Gastrocnemius medialis (tissue), 4 donors: Measurements from ENCODE around the gene ESR1. TPM values are rescaled to one million over a fixed set of nuclear protein-coding genes. Genes with fewer than 3 reads are reported as not detected.

Experiments used
- ATAC-seq, 2 donors: fragments of 150-250 bp; one replicate each; pipeline ENCODE4 v1.9.1; 2016
- DNase-seq, 2 donors: peaks; one replicate each; pipeline ENCODE4 v3.0.0-alpha.2; 2019
- H3K27ac ChIP-seq, 4 donors: fragments of 200-600 bp; sonication (generic); 1 replicate in 1 of 4; 2 replicates in 3 of 4; pipeline ENCODE4 v1.5.1; 2016 to 2018; ENCODE audit warnings: mild to moderate bottlenecking in 2 of 4, moderate library complexity in 1 of 4
- H3K27me3 ChIP-seq, 3 donors: fragments of 200-600 bp; sonication (generic) in 2 of 3; 1 replicate in 1 of 3; 2 replicates in 2 of 3; pipeline versions ENCODE4 v1.5.1 to v1.6.0; 2016 to 2019; ENCODE audit warnings: mild to moderate bottlenecking in 1 of 3, moderate library complexity in 1 of 3
- H3K36me3 ChIP-seq, 2 donors: fragments of 200-600 bp; sonication (generic) in 1 of 2; one replicate each; pipeline ENCODE4 v1.5.1; 2017 to 2018
- H3K4me1 ChIP-seq, 2 donors: fragments of 200-600 bp; sonication (generic) in 1 of 2; one replicate each; pipeline ENCODE4 v1.5.1; 2016 to 2017; ENCODE audit warnings: mild to moderate bottlenecking in 2 of 2
- H3K4me3 ChIP-seq, 4 donors: fragments of 200-600 bp; sonication (generic) in 3 of 4; 1 replicate in 1 of 4; 2 replicates in 3 of 4; pipeline ENCODE4 v1.5.1; 2016 to 2019; ENCODE audit warnings: mild to moderate bottlenecking in 2 of 4
- H3K9me3 ChIP-seq, 3 donors: fragments of 200-600 bp; sonication (generic) in 2 of 3; 1 replicate in 1 of 3; 2 replicates in 2 of 3; pipeline ENCODE4 v1.5.1; 2016 to 2019
- CTCF ChIP-seq, 5 experiments: fragments of 450-650 bp in 3 of 5; fragments of 200-600 bp in 2 of 5; sonication (generic) in 2 of 5; IDR thresholded peaks in 4 of 5; conservative IDR thresholded peaks in 1 of 5; 1 replicate in 4 of 5; 2 replicates in 1 of 5; pipeline ENCODE4 v1.5.1; 2016 to 2019; ENCODE audit warnings: antibody characterized with exemption in 5 of 5, mild to moderate bottlenecking in 3 of 5, moderate library complexity in 3 of 5
- POLR2A ChIP-seq, 2 donors: fragments of 450-650 bp; IDR thresholded peaks; one replicate each; pipeline ENCODE4 v1.6.1; 2017; ENCODE audit warnings: antibody characterized with exemption in 2 of 2, mild to moderate bottlenecking in 2 of 2, moderate library complexity in 2 of 2
- in situ Hi-C, 4 donors: fragments of 200-750 bp; cut with MboI; loops; one replicate each; pipeline versions ENCODE4 v1.15.0 to v1.8.0; 2017; ENCODE audit warnings: low sequenced_read_pairs in 4 of 4
- intact Hi-C: fragments of 100-400 bp; cut with DNase I; formaldehyde crosslinking; loops from one replicate; pipeline ENCODE4 v1.15.1; 2023; ENCODE audit warnings: low total_unique reads
- total RNA-seq, 4 donors: library from RNA; depleted of rRNA; stranded (reverse); fragments of >200 nt; gene quantifications; one replicate each; pipeline versions ENCODE4 v1.1.0 to v1.2.3, GENCODE V29; 2016

Gene ESR1
- total RNA-seq, 4 donors from 2014 or later, result 0.61 to 1.1 (median 1.1) TPM

- H3K4me3 ChIP-seq, result peak overlapping the region; percentile 34 to 48 (median 41)
- TF ChIP-seq CTCF (IDR thresholded peaks at IDR 0.05 in 4 of 5, conservative IDR thresholded peaks at IDR 0.05 in 1 of 5), result no peak
- peak; percentile 23 to 51 for TF ChIP-seq POLR2A (IDR thresholded peaks at IDR 0.05)
- H3K9me3 ChIP-seq, result no peaks in the 10 kb centered on the region
- no peaks in the 10 kb centered on the region for H3K27me3 ChIP-seq
- peak overlapping the region; percentile 88 to 95 (median 92) for H3K27ac ChIP-seq
- DNase-seq, result peak; percentile 61 to 64
- intact Hi-C loops (loop anchor here (5.0 kb wide), 1 partner anchor 94 kb away; no protein-coding TSS in a partner anchor), in situ Hi-C loops (no loop called here)
- peak; percentile 85 to 87 for ATAC-seq
- H3K4me1 ChIP-seq, result peaks cover 30 to 49% of the 10 kb centered on the region in 2 donors
- H3K36me3 ChIP-seq, result no peaks in the 10 kb centered on the region
Observed at GRCh38 chr6:152167641-152168603, 360.4 kb downstream of the ESR1 start.

GRCh38 chr6:152170313-152170701 lies 362.8 kb downstream of the ESR1 start:
- ATAC-seq (no peak), DNase-seq (no peak)
- peaks cover 40 to 61% of the 10 kb centered on the region in 2 donors for H3K4me1 ChIP-seq
- TF ChIP-seq CTCF (IDR thresholded peaks at IDR 0.05 in 4 of 5, conservative IDR thresholded peaks at IDR 0.05 in 1 of 5), result no peak
- no peak for TF ChIP-seq POLR2A (IDR thresholded peaks at IDR 0.05)
- no peak overlapping the region for H3K4me3 ChIP-seq
- no peaks in the 10 kb centered on the region for H3K9me3 ChIP-seq
- H3K36me3 ChIP-seq, result no peaks in the 10 kb centered on the region
- in situ Hi-C loops (no loop called here), intact Hi-C loops (loop anchor here (5.0 kb wide), 1 partner anchor 363 kb away; the partner anchor contains the start of gene ESR1)
- peak overlapping the region; percentile 88 to 95 (median 92) for H3K27ac ChIP-seq
- no peaks in the 10 kb centered on the region for H3K27me3 ChIP-seq

DNA sequence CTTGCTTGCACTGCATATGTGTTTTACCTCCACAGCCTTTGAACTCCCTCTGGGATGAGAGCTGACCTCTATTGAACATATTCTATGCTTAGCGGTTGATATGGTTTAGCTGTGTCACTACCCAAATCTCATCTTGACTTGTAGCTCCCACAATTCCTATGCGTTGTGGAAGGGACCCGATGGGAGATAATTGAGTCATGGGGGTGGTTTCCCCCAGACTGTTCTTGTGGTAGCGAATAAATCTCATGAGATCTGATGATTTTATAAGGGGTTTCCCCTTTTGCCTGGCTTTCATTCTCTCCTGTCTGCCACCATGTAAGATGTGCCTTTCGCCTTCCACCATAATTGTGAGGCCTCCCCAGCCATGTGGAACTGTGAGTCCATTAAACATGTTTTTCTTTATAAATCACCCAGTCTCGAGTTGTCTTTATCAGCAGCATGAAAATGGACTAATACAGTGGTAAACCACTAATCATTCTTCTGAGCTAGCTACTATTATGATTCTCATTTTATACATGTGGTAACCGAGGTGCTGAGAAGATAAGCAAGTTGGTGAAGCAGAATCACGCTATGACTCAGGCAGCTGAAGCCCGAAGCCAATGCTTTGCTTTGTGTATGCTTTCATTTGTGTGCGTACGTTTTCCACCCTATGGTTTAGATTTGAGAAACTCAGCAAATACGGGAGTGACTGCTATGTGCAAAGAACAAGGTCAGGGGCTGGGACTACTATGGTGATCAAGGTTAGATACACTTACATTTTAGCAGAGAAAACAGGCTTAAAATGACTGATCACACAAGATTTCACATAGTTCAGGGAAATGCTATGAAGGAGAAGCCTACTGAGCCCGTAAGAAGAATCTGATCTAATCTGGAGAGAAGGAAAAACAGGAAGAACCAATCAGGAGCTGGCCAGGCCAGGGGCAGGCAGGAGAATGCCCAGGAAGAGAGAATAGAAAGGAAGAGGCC lies 363.5 kb downstream of the ESR1 start:
- in situ Hi-C loops (no loop called here), intact Hi-C loops (loop anchor here (5.0 kb wide), 1 partner anchor 364 kb away; the partner anchor contains the start of gene ESR1)
- Histone ChIP-seq H3K36me3 (no peaks in the 10 kb centered on the region), H3K4me3 (no peak overlapping the region), H3K4me1 (peaks cover 40 to 56% of the 10 kb centered on the region in 2 donors), H3K27ac (peak overlapping the region; percentile 88 to 95 (median 92)), H3K27me3 (no peaks in the 10 kb centered on the region), H3K9me3 (no peaks in the 10 kb centered on the region)
- ATAC-seq (no peak), DNase-seq (no peak)
- no peak for TF ChIP-seq POLR2A (IDR thresholded peaks at IDR 0.05)
- no peak for TF ChIP-seq CTCF (IDR thresholded peaks at IDR 0.05 in 4 of 5, conservative IDR thresholded peaks at IDR 0.05 in 1 of 5)

DNA sequence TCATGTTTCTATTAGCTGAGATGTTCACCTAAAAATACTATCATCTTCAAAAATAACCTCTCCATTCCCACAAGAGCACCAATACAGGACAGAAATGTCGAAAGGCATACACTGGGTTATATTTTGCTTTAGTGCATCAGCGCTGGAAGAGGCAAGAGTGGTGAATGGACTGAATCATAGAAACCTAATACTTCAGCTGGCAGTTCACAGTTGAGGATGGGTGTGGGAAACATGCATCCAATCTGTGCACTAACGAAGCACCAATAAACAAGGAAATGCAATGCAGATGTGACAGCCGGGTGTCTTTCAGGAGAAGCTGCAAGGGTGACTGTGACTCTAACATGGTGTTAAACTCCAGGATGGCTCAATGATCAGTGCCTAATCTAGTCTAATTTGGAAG lies 365.8 kb downstream of the ESR1 start:
- peak overlapping the region; percentile 88 to 95 (median 92) for H3K27ac ChIP-seq
- no peak overlapping the region for H3K4me3 ChIP-seq
- peaks cover 34 to 41% of the 10 kb centered on the region in 2 donors for H3K4me1 ChIP-seq
- no peaks in the 10 kb centered on the region for H3K27me3 ChIP-seq
- DNase-seq, result peak; percentile 37 to 56
- TF ChIP-seq CTCF (IDR thresholded peaks at IDR 0.05 in 4 of 5, conservative IDR thresholded peaks at IDR 0.05 in 1 of 5), result no peak
- no peak for TF ChIP-seq POLR2A (IDR thresholded peaks at IDR 0.05)
- intact Hi-C loops (loop anchor here (5.0 kb wide), 1 partner anchor 366 kb away; the partner anchor contains the start of gene ESR1), in situ Hi-C loops (no loop called here)
- no peaks in the 10 kb centered on the region for H3K9me3 ChIP-seq
- no peaks in the 10 kb centered on the region for H3K36me3 ChIP-seq
- ATAC-seq, result peak; percentile 89 to 92
